ENCODE results near the gene DLG2. TPM values are rescaled to one million over a fixed set of nuclear protein-coding genes. Genes with fewer than 3 reads are reported as not detected.

Gene DLG2
- total and polyA plus RNA-seq, 9 of the 15 experiments (the other 6 are each of a cell fraction or from before 2014, with no cell fraction given) = 0.52 to 1.6 (median 0.95) TPM

DNA sequence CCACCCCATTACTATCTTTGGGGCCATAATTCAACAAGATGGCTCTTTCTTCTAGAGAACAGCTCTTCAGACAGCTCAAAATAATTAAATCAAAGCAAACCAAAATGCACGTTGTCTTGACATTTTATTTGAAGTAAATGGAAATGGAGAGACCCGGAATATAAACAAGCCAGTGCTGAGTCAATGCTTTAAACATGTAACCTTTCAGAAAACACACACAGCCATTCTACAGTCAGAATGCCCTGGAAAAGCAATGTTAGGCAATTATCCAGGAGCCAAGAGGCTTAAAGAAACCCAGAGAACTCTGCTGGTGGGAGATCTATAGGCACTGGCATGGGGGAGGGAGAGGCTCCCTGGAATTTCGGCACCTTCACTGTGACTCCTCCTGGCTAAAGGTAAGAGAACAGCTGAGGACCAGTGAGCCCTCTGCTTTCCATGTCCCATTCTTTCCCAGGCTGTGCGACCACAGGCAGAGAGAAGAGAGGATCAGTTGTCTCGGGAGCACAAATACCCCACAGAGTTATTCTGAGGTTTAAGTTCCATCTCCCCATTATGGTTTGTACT, 2086.9 kb downstream of the DLG2 start:
- no peaks in the 10 kb centered on the region for H3K4me1 ChIP-seq (replicated peaks in 1 of 2; ENCODE audit: control insufficient read depth in 2 of 2, insufficient read depth in 2 of 2, low read length in 2 of 2)
- H3K9me1 ChIP-seq (ENCODE audit: control insufficient read depth, insufficient read depth, low read length) = no peaks in the 10 kb centered on the region
- no peak overlapping the region for H3K27ac ChIP-seq (ENCODE audit: extremely low read depth, low read depth, low read length)
- no peak for ATAC-seq
- no peak overlapping the region for H2AFZ ChIP-seq (ENCODE audit: low read depth, low read length)
- CTCF ChIA-PET (ENCODE audit: low intra/inter-chr PET ratio) = no interaction called here
- POLR2A ChIA-PET = interaction anchor here (1.1 kb wide), 1 partner anchor 11 kb away, joined by 4 read pairs; no protein-coding TSS in a partner anchor
- TF ChIP-seq JUNB (CRISPR knock-in tag; conservative IDR thresholded peaks at IDR 0.05) = no peak
- no peak for TF ChIP-seq PHB (CRISPR knock-in tag; IDR thresholded peaks at IDR 0.05)
- no peak for TF ChIP-seq XRCC5 (IDR thresholded peaks at IDR 0.05; ENCODE audit: low read depth, low read length)
- TF ChIP-seq HNRNPK (IDR thresholded peaks at IDR 0.05; ENCODE audit: low read depth, low read length, poor library complexity, severe bottlenecking) = no peak
- TF ChIP-seq, protein P1, sequence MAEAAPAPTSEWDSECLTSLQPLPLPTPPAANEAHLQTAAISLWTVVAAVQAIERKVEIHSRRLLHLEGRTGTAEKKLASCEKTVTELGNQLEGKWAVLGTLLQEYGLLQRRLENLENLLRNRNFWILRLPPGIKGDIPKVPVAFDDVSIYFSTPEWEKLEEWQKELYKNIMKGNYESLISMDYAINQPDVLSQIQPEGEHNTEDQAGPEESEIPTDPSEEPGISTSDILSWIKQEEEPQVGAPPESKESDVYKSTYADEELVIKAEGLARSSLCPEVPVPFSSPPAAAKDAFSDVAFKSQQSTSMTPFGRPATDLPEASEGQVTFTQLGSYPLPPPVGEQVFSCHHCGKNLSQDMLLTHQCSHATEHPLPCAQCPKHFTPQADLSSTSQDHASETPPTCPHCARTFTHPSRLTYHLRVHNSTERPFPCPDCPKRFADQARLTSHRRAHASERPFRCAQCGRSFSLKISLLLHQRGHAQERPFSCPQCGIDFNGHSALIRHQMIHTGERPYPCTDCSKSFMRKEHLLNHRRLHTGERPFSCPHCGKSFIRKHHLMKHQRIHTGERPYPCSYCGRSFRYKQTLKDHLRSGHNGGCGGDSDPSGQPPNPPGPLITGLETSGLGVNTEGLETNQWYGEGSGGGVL (CRISPR knock-in tag; IDR thresholded peaks at IDR 0.05) = no peak
- no peak for TF ChIP-seq ZNF239 (CRISPR knock-in tag; IDR thresholded peaks at IDR 0.05)
- no peak for TF ChIP-seq SMAD2 (IDR thresholded peaks at IDR 0.05; ENCODE audit: low read depth, low read length)
- no peak for TF ChIP-seq MAZ (CRISPR knock-in tag; conservative IDR thresholded peaks at IDR 0.05 in 1 of 2, IDR thresholded peaks at IDR 0.05 in 1 of 2)
- no peak for TF ChIP-seq ZNF644 (tag; IDR thresholded peaks at IDR 0.05; ENCODE audit: low read depth)
- TF ChIP-seq DNMT1 (IDR thresholded peaks at IDR 0.05) = no peak
- TF ChIP-seq, protein P2, sequence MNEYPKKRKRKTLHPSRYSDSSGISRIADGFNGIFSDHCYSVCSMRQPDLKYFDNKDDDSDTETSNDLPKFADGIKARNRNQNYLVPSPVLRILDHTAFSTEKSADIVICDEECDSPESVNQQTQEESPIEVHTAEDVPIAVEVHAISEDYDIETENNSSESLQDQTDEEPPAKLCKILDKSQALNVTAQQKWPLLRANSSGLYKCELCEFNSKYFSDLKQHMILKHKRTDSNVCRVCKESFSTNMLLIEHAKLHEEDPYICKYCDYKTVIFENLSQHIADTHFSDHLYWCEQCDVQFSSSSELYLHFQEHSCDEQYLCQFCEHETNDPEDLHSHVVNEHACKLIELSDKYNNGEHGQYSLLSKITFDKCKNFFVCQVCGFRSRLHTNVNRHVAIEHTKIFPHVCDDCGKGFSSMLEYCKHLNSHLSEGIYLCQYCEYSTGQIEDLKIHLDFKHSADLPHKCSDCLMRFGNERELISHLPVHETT (CRISPR knock-in tag; conservative IDR thresholded peaks at IDR 0.05 in 1 of 2, IDR thresholded peaks at IDR 0.05 in 1 of 2) = no peak
- no peak for TF ChIP-seq GABPB2 (CRISPR knock-in tag; conservative IDR thresholded peaks at IDR 0.05)
- TF ChIP-seq ZNF589 (CRISPR knock-in tag; IDR thresholded peaks at IDR 0.05; ENCODE audit: low read depth) = no peak
- no TSS peak for BruUV-seq (replicated peaks)
- no peaks in the 10 kb centered on the region; the same call in 1 of the 2 replicates for H4K20me1 ChIP-seq (replicated peaks; ENCODE audit: control insufficient read depth, insufficient read depth, low read length)
- no peaks in the 10 kb centered on the region for H3K36me3 ChIP-seq (ENCODE audit: control insufficient read depth, insufficient read depth, low read length)
- in situ Hi-C loops (cut with MboI) (no loop called here), intact Hi-C loops (cut with micrococcal nuclease) (no loop called here)
- H3K9me3 ChIP-seq (replicated peaks; ENCODE audit: control insufficient read depth, insufficient read depth, low read depth, low read length) = no peaks in the 10 kb centered on the region
- H3K9ac ChIP-seq (ENCODE audit: insufficient read depth in 1 of 2, low read depth in 2 of 2, low read length in 2 of 2) = no peak overlapping the region
- no peaks in the 10 kb centered on the region for H3K79me2 ChIP-seq (ENCODE audit: control insufficient read depth, insufficient read depth, low read length)
- FAIRE-seq = no peak
- H3K27me3 ChIP-seq (ENCODE audit: control insufficient read depth in 2 of 2, insufficient read depth in 2 of 2, low read length in 2 of 2) = no peaks in the 10 kb centered on the region
- no peak for DNase-seq (ENCODE audit: extremely low read depth in 1 of 4, low spot score in 3 of 4)
- no peak overlapping the region for H3K4me3 ChIP-seq
- no peak overlapping the region for H3K4me2 ChIP-seq (ENCODE audit: insufficient read depth, low read length)
- 2% methylated on average over 5 of the region's 5 CpGs for WGBS (ENCODE audit: insufficient coverage, low coverage, missing lambda C conversion rate)

All from K562 (cell line).